Measurements from ENCODE around the gene IL1RAPL1.
"Not testable (repeated sequence)": the region's sequence is repeated elsewhere in the genome, so short reads cannot be mapped to it uniquely, and the experiment has no call there.

IL1RAPL1 gene

GRCh38 chrX:29269390-29269789, 682.1 kb downstream of the IL1RAPL1 start:
- no peak for DNase-seq (ENCODE audit: low read depth in 2 of 2)

DNA sequence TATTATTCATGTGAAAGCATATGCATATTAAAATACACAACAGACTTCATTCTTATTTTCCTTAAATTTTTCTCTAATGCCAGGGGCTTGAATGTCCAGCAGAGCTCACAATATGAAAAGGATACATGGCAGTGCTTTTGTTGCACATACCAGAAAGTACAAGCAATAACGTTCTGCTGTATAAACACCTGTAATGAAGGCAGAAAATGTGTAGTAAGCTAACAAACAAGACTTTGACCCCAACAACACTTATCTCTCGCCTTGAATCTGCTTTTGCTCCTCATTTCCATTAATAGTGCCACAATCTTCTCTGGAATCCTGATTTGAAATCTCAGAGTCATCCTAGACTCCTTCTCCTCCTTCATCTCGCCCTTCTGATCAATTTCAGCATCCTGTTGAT, 687.3 kb downstream of the IL1RAPL1 start:
- no peak for DNase-seq (ENCODE audit: low read depth in 2 of 2)

- DNase-seq (ENCODE audit: low read depth in 2 of 2), result no peak
Measured at GRCh38 chrX:29275928-29276327, 688.7 kb downstream of the IL1RAPL1 start.

- no peak for DNase-seq (ENCODE audit: low read depth in 2 of 2)
Measured at GRCh38 chrX:29281078-29281742, 694.0 kb downstream of the IL1RAPL1 start.

GRCh38 chrX:29285664-29286063, 698.4 kb downstream of the IL1RAPL1 start:
- no peak for DNase-seq (ENCODE audit: low read depth in 2 of 2)

- DNase-seq (ENCODE audit: low read depth in 2 of 2), result no peak
Measured at GRCh38 chrX:29295987-29296680, 708.9 kb downstream of the IL1RAPL1 start.

DNA sequence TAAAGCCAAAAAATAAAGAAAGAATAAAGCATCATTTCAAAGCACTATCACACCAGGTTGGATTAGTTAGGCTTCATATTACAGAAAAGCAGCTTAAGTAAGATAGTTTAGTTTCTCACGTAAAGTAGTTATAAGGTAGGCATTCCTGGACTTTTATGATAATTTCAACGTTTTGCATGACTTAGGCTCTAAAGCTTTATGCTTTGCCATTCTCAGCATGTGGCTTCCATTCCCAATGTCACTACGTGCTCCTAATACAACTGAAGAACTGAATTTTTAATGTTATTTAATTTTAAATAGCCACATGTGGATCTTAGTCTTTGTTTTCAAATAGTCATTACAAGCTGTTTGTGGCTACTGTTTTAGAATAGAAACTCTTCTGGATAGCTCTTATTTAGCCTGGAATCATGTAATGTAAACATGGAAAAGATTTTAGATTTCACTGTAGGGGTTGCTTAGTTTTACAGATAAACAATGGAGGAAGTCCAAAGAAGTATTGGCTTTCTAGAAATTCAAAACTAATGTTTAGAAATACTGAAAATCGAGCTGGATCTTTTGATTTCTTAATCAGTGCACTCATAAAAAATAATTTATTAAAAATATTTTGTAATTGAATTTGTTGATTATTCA, 710.0 kb downstream of the IL1RAPL1 start:
- no peak for DNase-seq (ENCODE audit: low read depth in 2 of 2)

GRCh38 chrX:29299684-29300083, 712.4 kb downstream of the IL1RAPL1 start:
- no peak for DNase-seq (ENCODE audit: low read depth in 2 of 2)

DNA sequence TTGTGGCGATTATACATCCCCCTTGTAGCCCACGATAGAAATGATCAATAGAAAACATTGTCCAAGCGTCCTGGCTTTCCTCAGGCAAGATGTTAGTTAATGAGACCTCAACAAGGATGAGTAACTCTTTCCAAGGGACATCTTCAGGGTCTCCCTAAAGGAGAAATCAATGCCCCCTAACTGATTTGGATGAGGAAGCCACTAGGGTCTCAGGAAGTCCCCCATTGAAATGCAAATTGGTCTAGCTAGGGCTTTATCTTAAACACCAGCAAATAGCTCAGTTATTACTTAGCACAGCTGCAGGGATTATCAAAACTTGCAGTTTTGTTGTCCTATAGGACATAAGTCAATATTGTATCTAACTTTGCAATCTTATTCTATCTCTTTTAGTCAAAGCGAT, 721.5 kb downstream of the IL1RAPL1 start:
- no peak for DNase-seq (ENCODE audit: low read depth in 2 of 2)

DNA sequence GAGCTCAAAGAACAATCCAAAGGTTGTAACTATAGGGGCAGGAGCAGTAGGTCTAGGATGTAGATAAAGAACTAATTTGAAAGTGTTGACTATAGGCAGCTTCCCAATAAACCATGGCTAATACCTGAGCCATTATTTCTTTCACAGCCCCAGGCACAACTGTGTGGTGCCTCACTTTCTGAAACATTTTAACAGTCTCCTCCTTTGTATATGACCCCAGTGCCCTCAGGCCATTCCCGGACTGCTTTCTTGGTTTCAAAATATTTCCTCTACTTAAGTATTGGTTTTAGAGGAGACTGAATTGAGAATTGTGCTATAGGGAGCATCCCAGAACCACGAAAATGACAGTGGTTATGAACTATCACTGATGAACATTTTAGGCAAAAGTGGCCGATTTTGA, 728.7 kb downstream of the IL1RAPL1 start:
- no peak for DNase-seq (ENCODE audit: low read depth in 2 of 2)

DNA sequence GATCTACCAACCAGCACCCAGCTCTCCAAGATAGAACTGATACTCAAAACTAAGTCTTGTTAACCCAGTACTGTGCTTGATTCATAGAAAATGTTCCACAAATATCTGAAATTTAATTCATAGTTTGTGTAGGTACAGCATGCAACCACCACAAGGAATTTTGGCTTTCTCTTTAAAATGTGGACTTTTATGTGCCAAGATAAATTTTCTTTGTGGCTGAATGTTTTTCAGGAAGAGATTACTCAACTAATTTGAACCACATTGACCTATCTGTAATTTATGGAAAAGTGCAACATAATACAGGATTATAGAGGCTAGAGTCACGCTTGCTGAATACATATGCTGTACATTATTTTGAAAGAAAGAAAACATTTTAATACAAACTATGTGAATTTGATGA, 730.8 kb downstream of the IL1RAPL1 start:
- DNase-seq (ENCODE audit: low read depth in 2 of 2), result no peak

- not testable (repeated sequence) for DNase-seq (ENCODE audit: low read depth in 2 of 2)
Measured at GRCh38 chrX:29332429-29332828, 745.2 kb downstream of the IL1RAPL1 start.

- DNase-seq (ENCODE audit: low read depth in 2 of 2), result not testable (repeated sequence)
Measured at GRCh38 chrX:29333091-29333490, 745.8 kb downstream of the IL1RAPL1 start.

GRCh38 chrX:29348288-29348687, 761.0 kb downstream of the IL1RAPL1 start:
- DNase-seq (ENCODE audit: low read depth in 2 of 2), result no peak

DNA sequence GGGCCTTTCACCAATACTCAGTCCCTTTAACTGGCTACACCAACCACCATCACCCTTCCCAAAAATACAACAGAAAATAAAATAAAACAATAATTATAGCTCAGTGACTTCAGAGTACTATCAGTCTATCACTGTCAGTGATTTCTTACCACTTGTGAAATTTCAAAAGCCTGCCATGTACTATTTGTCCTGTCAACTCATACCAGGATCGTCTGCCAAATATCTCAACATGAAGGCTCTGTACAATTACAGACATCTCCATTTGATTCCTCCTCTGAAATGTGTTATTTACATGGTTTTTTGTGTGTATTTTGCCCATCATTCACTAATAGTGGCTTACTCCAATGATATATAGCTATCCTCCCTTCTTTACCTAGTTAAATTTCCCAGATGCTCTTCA, 772.0 kb downstream of the IL1RAPL1 start:
- DNase-seq (ENCODE audit: low read depth in 2 of 2), result no peak

DNA sequence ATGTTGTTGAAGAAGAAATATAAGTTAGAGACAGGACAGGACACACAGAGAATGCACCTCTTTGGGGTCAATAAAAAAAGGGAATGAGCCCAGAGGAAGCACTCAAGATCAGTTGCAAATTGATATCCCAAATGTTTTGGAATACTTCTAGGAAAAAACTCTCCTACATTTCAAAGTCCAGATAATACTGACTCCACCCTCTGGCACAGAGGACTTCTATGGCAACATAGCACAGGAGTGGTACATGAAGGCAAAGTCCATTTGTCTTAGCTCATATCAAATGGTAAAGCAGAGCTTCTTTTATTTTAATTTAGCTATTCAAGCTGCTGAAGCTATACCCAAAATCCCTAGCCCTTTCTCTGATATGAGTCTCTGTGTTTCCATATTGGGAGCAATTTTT, 787.5 kb downstream of the IL1RAPL1 start:
- DNase-seq (ENCODE audit: low read depth in 2 of 2), result not testable (repeated sequence)

GRCh38 chrX:29376584-29376983, 789.3 kb downstream of the IL1RAPL1 start:
- no peak for DNase-seq (ENCODE audit: low read depth in 2 of 2)

- DNase-seq (ENCODE audit: low read depth in 2 of 2), result no peak
Measured at GRCh38 chrX:29382811-29383210, 795.6 kb downstream of the IL1RAPL1 start.

DNA sequence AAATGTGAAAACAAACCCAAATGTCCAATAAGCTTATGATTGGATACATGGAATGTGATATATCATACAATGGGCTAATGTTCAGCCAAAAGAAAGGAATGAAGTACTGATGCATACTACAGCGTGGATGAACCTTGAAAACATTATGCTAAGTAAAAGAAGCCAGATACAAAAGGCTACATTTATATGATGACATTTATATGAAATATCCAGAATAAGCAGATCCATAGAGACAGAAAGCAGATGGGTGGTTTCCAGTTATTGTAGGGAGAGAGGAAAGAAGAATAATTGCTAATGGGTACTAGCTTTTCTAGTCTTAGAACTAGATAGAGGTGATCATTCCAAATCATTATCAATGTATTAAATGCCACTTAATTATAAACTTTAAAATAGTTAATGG, 801.3 kb downstream of the IL1RAPL1 start:
- no peak for DNase-seq (ENCODE audit: low read depth in 2 of 2)

DNA sequence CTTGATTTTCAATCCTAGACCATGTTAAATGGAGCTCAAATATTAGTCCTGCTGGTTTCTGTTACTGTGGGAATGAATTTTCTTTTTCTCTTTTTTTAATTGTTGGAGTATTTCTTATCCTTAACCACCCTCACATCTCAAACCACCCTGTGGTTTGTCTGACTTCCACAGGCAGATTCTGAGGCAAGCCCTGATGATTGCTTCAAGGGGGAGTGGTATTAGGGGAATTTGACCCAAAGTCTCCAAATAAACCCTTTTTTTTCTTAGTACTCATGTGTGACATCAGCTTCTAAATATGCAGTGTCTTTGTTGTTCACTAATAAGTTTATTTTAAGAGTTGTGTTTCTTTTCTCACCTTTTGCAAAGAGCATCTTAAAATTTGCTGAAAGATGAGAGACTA, 810.3 kb downstream of the IL1RAPL1 start:
- no peak for DNase-seq (ENCODE audit: low read depth in 2 of 2)

GRCh38 chrX:29407357-29407756, 820.1 kb downstream of the IL1RAPL1 start:
- DNase-seq (ENCODE audit: low read depth in 2 of 2), result no peak

DNA sequence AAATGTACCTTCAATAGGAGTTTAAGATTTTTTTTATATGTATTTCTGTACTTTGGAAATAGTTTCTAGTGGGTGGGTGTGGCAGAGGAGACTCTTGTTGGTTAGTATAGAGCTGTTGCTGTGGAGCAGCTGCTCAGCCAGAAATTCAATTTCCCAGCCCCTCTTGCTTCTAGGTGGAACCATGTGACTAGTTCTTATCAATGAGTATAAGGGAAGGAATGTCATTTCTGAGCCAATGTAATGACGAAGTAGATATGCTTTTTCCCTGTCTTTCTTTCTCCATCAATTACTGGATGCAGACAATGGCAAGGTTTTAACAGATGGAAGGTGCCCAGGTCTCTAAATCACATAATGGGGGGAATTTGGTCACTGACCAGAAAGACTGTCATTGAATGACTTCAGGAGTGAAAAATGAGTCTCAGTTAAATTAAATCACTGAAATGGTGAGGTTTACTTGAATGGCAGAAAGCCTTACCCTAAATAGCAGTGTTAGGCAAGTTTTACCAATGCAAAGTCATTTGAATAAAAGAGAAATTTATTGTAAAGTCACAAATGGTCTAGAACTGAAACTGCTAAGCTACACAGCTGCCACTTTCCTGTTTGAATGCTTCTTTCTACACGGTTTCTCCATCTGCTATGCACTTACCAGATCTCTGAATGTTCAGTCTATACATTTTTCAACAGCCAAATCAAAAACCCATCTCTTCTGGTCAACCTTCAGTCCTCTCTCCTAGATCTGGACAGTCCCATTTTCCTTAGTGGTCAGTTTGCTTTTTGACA, 832.7 kb downstream of the IL1RAPL1 start:
- no peak for DNase-seq (ENCODE audit: low read depth in 2 of 2)
